ENCODE results near the gene PFAS.

DNA sequence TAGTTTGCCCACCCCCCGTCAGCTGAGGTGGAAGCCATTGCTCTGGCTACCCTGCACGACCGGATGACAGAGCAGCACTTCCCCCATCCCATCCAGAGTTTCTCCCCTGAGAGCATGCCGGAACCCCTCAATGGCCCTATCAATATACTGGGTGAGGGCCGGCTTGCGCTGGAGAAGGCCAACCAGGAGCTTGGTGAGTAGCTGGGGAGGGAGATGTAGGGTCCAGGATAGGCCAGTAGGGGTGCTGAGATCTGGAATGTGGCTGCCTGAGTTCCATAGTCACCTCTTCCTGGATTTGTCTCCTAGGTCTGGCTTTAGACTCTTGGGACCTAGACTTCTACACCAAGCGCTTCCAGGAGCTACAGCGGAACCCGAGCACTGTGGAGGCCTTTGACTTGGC is 6.4 kb downstream of the PFAS start:
- TF ChIP-seq POLR2A (IDR thresholded peaks at IDR 0.05; ENCODE audit: low read depth, low read length) (no peak), POLR2AphosphoS5 (IDR thresholded peaks at IDR 0.05; ENCODE audit: low read depth, low read length) (no peak), TAF1 (IDR thresholded peaks at IDR 0.05; ENCODE audit: borderline replicate concordance, low read depth, low read length) (no peak)

Measured in GM12892 (cell line).